Hepatocyte (in vitro differentiated cells): ENCODE data around the gene FAM120B. TPM values are rescaled to one million over a fixed set of nuclear protein-coding genes. Genes with fewer than 3 reads are reported as not detected.

Experiments
- DNase-seq: peaks from one replicate; pipeline ENCODE4 v3.0.0-alpha.2; 2016; ENCODE audit warnings: low spot score
- H2AFZ ChIP-seq: fragments of 200-600 bp; sonication (generic); 2 replicates; pipeline ENCODE4 v1.6.0; 2016; ENCODE audit warnings: antibody characterized with exemption, mild to moderate bottlenecking
- H3K27ac ChIP-seq: fragments of 200-600 bp; sonication (generic); 2 replicates; pipeline ENCODE4 v1.5.1; 2016; ENCODE audit warnings: mild to moderate bottlenecking
- H3K27me3 ChIP-seq: fragments of 200-600 bp; sonication (generic); 2 replicates; pipeline ENCODE4 v1.6.1; 2016
- H3K36me3 ChIP-seq: fragments of 200-600 bp; sonication (generic); replicated peaks from 2 replicates; pipeline ENCODE4 v1.5.1; 2016; ENCODE audit warnings: low read depth; ENCODE audit not compliant: insufficient read depth
- H3K4me1 ChIP-seq: fragments of 200-600 bp; sonication (generic); 2 replicates; pipeline ENCODE4 v1.5.1; 2016; ENCODE audit warnings: mild to moderate bottlenecking, moderate library complexity; ENCODE audit not compliant: insufficient read depth
- H3K4me2 ChIP-seq: fragments of 200-600 bp; sonication (generic); 2 replicates; pipeline ENCODE4 v1.6.0; 2016
- H3K4me3 ChIP-seq: fragments of 200-600 bp; sonication (generic); 2 replicates; pipeline ENCODE4 v1.5.1; 2016; ENCODE audit warnings: mild to moderate bottlenecking
- H3K79me2 ChIP-seq: fragments of 200-600 bp; sonication (generic); 2 replicates; pipeline ENCODE4 v1.6.0; 2017; ENCODE audit warnings: mild to moderate bottlenecking
- H3K9me2 ChIP-seq: fragments of 200-600 bp; sonication (generic); replicated peaks from 2 replicates; pipeline ENCODE4 v1.6.0; 2017; ENCODE audit warnings: mild to moderate bottlenecking; ENCODE audit not compliant: insufficient read depth
- H3K9me3 ChIP-seq: fragments of 200-600 bp; sonication (generic); 2 replicates; pipeline ENCODE4 v1.5.1; 2016; ENCODE audit warnings: low read depth, mild to moderate bottlenecking
- H4K20me1 ChIP-seq: fragments of 200-600 bp; sonication (generic); 2 replicates; pipeline ENCODE4 v1.6.0; 2016; ENCODE audit warnings: mild to moderate bottlenecking; ENCODE audit not compliant: insufficient read depth, poor library complexity, severe bottlenecking
- EZH2 ChIP-seq: fragments of 200-600 bp; sonication (generic); IDR thresholded peaks from 2 replicates; pipeline ENCODE4 v1.6.1; 2016; ENCODE audit warnings: antibody characterized with exemption, mild to moderate bottlenecking, borderline replicate concordance
- EZH2phosphoT487 ChIP-seq: fragments of 200-600 bp; sonication (generic); IDR thresholded peaks from one replicate; pipeline ENCODE4 v1.6.1; 2018; ENCODE audit warnings: antibody characterized with exemption, mild to moderate bottlenecking, low read depth, moderate library complexity; ENCODE audit not compliant: unreplicated experiment, severe bottlenecking
- WGBS: methylation state at CpG from one replicate; pipeline ENCODE4 v1.1.6; 2016; ENCODE audit warnings: low lambda C conversion rate; ENCODE audit errors: missing lambda C conversion rate; 5-methylcytosine and 5-hydroxymethylcytosine counted together
- polyA plus RNA-seq: library from polyadenylated mRNA; unstranded; fragments of >200 nt; fragmentation: Nextera tagmentation; extraction: Ambion mirVana; gene quantifications from 2 replicates; pipeline ENCODE4 v1.2.1, GENCODE V29; 2016
- total RNA-seq: library from RNA; depleted of rRNA; stranded (reverse); fragments of >200 nt; gene quantifications from 2 replicates; pipeline ENCODE4 v1.2.3, GENCODE V29; 2014
- TF ChIP-seq, protein P1 (sequence below): fragments of 200-600 bp; sonication (generic); IDR thresholded peaks from 2 replicates; pipeline ENCODE4 v1.5.1; 2016; ENCODE audit warnings: antibody characterized with exemption, mild to moderate bottlenecking; ENCODE audit not compliant: poor library complexity

The FAM120B gene
- total and polyA plus RNA-seq, 2 experiments from 2014 or later: 16.0 to 25.8 TPM

- Histone ChIP-seq H3K9me2 (no peaks in the 10 kb centered on the region), H3K4me2 (no peak overlapping the region), H3K9me3 (no peaks in the 10 kb centered on the region), H3K4me1 (peaks cover 14% of the 10 kb centered on the region), H4K20me1 (no peaks in the 10 kb centered on the region), H3K36me3 (no peaks in the 10 kb centered on the region), H2AFZ (no peak overlapping the region), H3K79me2 (no peaks in the 10 kb centered on the region), H3K27me3 (no peaks in the 10 kb centered on the region), H3K4me3 (no peak overlapping the region), H3K27ac (no peak overlapping the region)
- no peak for DNase-seq
- WGBS: 91% methylated on average over 19 of the region's 19 CpGs
- TF ChIP-seq, protein P1, sequence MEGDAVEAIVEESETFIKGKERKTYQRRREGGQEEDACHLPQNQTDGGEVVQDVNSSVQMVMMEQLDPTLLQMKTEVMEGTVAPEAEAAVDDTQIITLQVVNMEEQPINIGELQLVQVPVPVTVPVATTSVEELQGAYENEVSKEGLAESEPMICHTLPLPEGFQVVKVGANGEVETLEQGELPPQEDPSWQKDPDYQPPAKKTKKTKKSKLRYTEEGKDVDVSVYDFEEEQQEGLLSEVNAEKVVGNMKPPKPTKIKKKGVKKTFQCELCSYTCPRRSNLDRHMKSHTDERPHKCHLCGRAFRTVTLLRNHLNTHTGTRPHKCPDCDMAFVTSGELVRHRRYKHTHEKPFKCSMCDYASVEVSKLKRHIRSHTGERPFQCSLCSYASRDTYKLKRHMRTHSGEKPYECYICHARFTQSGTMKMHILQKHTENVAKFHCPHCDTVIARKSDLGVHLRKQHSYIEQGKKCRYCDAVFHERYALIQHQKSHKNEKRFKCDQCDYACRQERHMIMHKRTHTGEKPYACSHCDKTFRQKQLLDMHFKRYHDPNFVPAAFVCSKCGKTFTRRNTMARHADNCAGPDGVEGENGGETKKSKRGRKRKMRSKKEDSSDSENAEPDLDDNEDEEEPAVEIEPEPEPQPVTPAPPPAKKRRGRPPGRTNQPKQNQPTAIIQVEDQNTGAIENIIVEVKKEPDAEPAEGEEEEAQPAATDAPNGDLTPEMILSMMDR: no peak
- TF ChIP-seq EZH2phosphoT487 (no peak), EZH2 (no peak)
Observed at GRCh38 chr6:170270984-170271593, 35.5 kb upstream of the FAM120B start.

- Histone ChIP-seq H3K36me3 (no peaks in the 10 kb centered on the region), H3K79me2 (no peaks in the 10 kb centered on the region), H3K4me1 (peaks cover 10% of the 10 kb centered on the region), H3K27ac (no peak overlapping the region), H3K27me3 (no peaks in the 10 kb centered on the region), H3K9me2 (no peaks in the 10 kb centered on the region), H4K20me1 (no peaks in the 10 kb centered on the region), H3K4me2 (no peak overlapping the region), H3K9me3 (no peaks in the 10 kb centered on the region), H2AFZ (no peak overlapping the region), H3K4me3 (no peak overlapping the region)
- WGBS: 94% methylated on average over 32 of the region's 32 CpGs
- TF ChIP-seq EZH2: no peak
- no peak for TF ChIP-seq EZH2phosphoT487
- TF ChIP-seq, protein P1: no peak
- no peak for DNase-seq
Observed at GRCh38 chr6:170271771-170272314, 34.7 kb upstream of the FAM120B start.

DNA sequence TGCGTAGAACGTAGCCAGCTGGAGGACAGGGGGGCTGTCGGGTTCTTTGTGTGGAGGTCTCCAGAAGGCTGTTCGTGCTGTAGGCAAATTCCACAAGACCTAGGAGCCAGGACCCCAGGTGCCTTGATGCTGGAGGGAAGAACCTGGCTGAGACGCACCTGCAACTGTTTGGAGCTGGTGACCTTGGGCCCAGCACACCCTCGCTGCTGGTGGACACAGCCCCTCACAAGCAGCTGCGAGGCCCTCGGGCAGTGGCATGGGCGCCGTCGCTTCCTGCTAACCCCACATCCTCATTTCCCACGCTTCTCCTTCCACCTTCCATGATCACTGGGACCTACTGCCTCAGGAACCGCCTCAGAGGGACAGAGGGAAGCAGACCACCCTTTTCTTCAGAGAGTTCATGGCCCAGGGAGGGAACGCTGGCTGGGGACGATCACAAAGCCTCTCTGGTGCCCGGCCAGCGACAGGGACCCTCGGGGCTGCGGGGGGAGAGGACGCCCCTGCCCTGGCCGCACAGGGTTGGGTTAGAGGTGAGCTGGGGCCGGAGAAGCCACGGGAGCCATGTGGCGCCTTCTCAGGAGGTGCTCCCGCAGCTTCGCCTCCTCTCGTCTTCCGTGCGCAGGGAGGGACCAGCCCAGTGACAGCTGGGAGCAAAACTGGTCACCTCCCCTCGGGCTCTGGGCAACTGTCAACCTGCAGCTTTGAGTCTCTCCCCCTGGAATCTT lies 34.1 kb upstream of the FAM120B start:
- TF ChIP-seq EZH2phosphoT487 (no peak), EZH2 (no peak)
- TF ChIP-seq, protein P1: no peak
- no peak overlapping the region for H2AFZ ChIP-seq
- no peaks in the 10 kb centered on the region for H3K79me2 ChIP-seq
- H3K9me3 ChIP-seq: no peaks in the 10 kb centered on the region
- no peak overlapping the region for H3K4me2 ChIP-seq
- H3K27ac ChIP-seq: no peak overlapping the region
- no peaks in the 10 kb centered on the region for H3K27me3 ChIP-seq
- H3K4me1 ChIP-seq: peaks cover 10% of the 10 kb centered on the region
- no peak for DNase-seq
- H3K4me3 ChIP-seq: no peak overlapping the region
- H3K36me3 ChIP-seq: no peaks in the 10 kb centered on the region
- no peaks in the 10 kb centered on the region for H4K20me1 ChIP-seq
- WGBS: 90% methylated on average over 26 of the region's 30 CpGs
- H3K9me2 ChIP-seq: no peaks in the 10 kb centered on the region
